Astrocyte of the cerebellum (primary cell): ENCODE results near the gene FREM2.

Experiments
- DNase-seq: peaks from one replicate; pipeline ENCODE4 v3.0.0-alpha.2; 2011; ENCODE audit warnings: low read depth
- H3K4me3 ChIP-seq: 2 replicates; pipeline ENCODE4 v1.5.1; 2011; ENCODE audit warnings: mild to moderate bottlenecking, low read depth, low read length, moderate library complexity
- CTCF ChIP-seq: IDR thresholded peaks from 2 replicates; pipeline ENCODE4 v1.5.1; 2012; ENCODE audit warnings: low read length, low read depth, moderate library complexity, mild to moderate bottlenecking; ENCODE audit errors: missing control alignments
- in situ Hi-C: cut with HindIII; loops from 2 replicates; pipeline ENCODE4 v1.10.0; 2017; ENCODE audit warnings: low sequenced_read_pairs

FREM2 gene

GRCh38 chr13:38735665-38736440 is 49.0 kb downstream of the FREM2 start:
- H3K4me3 ChIP-seq, result no peak overlapping the region
- DNase-seq, result no peak
- in situ Hi-C loops, result no loop called here
- TF ChIP-seq CTCF, result no peak

DNA sequence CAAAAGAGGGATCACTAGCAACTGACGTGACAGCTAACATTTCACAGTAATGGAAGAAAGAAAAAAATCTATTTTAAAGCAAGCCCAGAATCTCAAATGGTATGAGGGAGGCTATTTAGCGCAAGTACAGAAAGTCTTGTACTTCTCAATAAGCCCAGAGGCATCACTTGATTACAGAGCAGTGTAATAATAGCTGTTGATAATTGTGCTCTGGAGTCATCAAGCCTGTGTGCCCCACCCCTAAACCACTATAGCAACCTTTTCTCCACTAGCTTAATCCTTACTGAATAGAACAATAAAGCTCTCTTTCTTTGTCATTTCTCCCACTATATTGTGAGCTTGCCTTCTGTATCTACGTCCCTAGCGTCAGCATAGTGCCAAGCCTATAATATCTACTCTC is 56.6 kb downstream of the FREM2 start:
- in situ Hi-C loops, result no loop called here
- no peak for TF ChIP-seq CTCF
- DNase-seq, result no peak

DNA sequence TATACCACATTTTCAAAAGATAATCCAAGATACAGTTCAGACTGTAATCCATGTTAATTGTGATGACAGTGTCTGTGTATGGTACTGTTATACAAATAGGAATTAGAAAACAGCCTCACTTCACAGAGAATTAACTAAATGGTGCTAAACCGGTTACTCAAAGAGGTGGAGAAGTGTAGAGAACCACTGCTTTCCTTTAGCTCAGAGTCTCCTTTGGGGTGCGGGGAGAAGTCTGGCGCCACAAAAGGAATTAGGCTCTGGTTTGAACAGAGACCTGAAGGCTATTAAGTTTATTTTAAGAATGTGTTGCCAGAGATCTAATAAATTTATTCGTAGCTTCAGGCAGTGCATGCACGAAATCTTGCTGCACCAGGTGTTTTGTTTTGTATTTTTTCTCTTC is 65.8 kb downstream of the FREM2 start:
- DNase-seq, result no peak
- no peak overlapping the region for H3K4me3 ChIP-seq
- in situ Hi-C loops, result no loop called here
- TF ChIP-seq CTCF, result no peak

More for the DNA sequence above, 56.6 kb downstream of the FREM2 start:
- H3K4me3 ChIP-seq, result no peak overlapping the region

- DNase-seq, result no peak
- in situ Hi-C loops, result no loop called here
- no peak overlapping the region for H3K4me3 ChIP-seq
- no peak for TF ChIP-seq CTCF
Observed at GRCh38 chr13:38753878-38754277, 67.0 kb downstream of the FREM2 start.

DNA sequence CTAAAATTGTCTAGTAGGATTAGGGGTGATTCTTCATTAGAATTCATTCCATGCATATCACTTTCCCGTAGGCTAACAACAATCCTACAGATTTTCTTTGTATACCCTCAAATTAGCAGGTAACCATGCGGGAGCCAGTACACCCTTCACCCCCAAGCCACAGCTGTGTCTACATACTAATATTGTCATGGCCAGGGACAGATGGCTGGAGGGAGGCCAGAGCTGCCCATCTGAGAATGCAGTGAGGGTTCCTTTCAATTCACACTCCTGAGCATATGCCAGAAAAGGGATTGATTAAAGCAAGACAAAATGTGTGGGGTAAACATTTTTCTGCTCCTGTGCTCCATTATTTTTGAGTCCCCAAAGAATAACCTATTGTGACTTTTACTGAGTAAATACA is 68.9 kb downstream of the FREM2 start:
- no peak for TF ChIP-seq CTCF
- no peak for DNase-seq
- in situ Hi-C loops, result no loop called here
- H3K4me3 ChIP-seq, result no peak overlapping the region

GRCh38 chr13:38758277-38758676 is 71.4 kb downstream of the FREM2 start:
- no peak overlapping the region for H3K4me3 ChIP-seq
- TF ChIP-seq CTCF, result no peak
- DNase-seq, result no peak
- in situ Hi-C loops, result no loop called here
